Mesenchymal stem cell (in vitro differentiated cells and primary cell): ENCODE measurements around the gene TNNC1.
A peak's percentile ranks its signal among the peaks of the same experiment; 100 is the strongest.

Source experiments
- DNase-seq: peaks from one replicate; pipeline ENCODE4 v3.0.0-alpha.2; 2013
- H2AFZ ChIP-seq: one replicate; pipeline ENCODE4 v1.6.1; 2013; ENCODE audit warnings: low read depth, mild to moderate bottlenecking, control low read depth, inconsistent platforms, low read length, moderate library complexity
- H2AK5ac ChIP-seq: 2 replicates; pipeline ENCODE4 v1.6.1; 2013; ENCODE audit warnings: low read length, moderate library complexity, mild to moderate bottlenecking, inconsistent platforms; ENCODE audit not compliant: severe bottlenecking
- H2BK120ac ChIP-seq: one replicate; pipeline ENCODE4 v1.6.1; 2013; ENCODE audit warnings: low read depth, mild to moderate bottlenecking, inconsistent platforms, low read length, moderate library complexity
- H2BK12ac ChIP-seq, 2 experiments: one replicate each; pipeline ENCODE4 v1.6.1; 2013; ENCODE audit warnings: inconsistent platforms in 2 of 2, low read length in 2 of 2, mild to moderate bottlenecking in 2 of 2, moderate library complexity in 2 of 2, control low read depth in 1 of 2
- H2BK15ac ChIP-seq: one replicate; pipeline ENCODE4 v1.6.1; 2013; ENCODE audit warnings: mild to moderate bottlenecking, low read depth, inconsistent platforms; ENCODE audit not compliant: poor library complexity, severe bottlenecking
- H2BK5ac ChIP-seq: 2 replicates; pipeline ENCODE4 v1.6.1; 2013; ENCODE audit warnings: low read depth, mild to moderate bottlenecking, low read length, control low read depth, inconsistent platforms; ENCODE audit not compliant: poor library complexity, severe bottlenecking
- H3K14ac ChIP-seq, 2 experiments: one replicate each; pipeline ENCODE4 v1.6.1; 2013; ENCODE audit warnings: inconsistent platforms in 2 of 2, low read length in 2 of 2, control low read depth in 1 of 2, mild to moderate bottlenecking in 1 of 2, moderate library complexity in 1 of 2
- H3K18ac ChIP-seq, 2 experiments: one replicate each; pipeline ENCODE4 v1.6.1; 2013; ENCODE audit warnings: inconsistent platforms in 2 of 2, low read length in 2 of 2, control low read depth in 1 of 2, low read depth in 1 of 2, mild to moderate bottlenecking in 1 of 2
- H3K23ac ChIP-seq, 2 experiments: one replicate each; pipeline ENCODE4 v1.6.1; 2013; ENCODE audit warnings: inconsistent platforms in 2 of 2, low read length in 2 of 2, mild to moderate bottlenecking in 2 of 2, moderate library complexity in 2 of 2, control low read depth in 1 of 2
- H3K27ac ChIP-seq: 2 replicates; pipeline ENCODE4 v1.5.1; 2013; ENCODE audit warnings: mild to moderate bottlenecking, moderate library complexity, low read length, control low read depth, inconsistent platforms; ENCODE audit not compliant: poor library complexity, severe bottlenecking
- H3K27me3 ChIP-seq, 2 experiments: 2 replicates each; pipeline versions ENCODE4 v1.6.1 to v1.7.0; 2013; ENCODE audit warnings: low read length in 2 of 2, mild to moderate bottlenecking in 2 of 2, moderate library complexity in 2 of 2, control low read depth in 1 of 2, inconsistent platforms in 1 of 2; ENCODE audit not compliant: control insufficient read depth in 1 of 2, insufficient read depth in 1 of 2
- H3K36me3 ChIP-seq, 2 experiments: 2 replicates each; pipeline versions ENCODE4 v1.6.1 to v1.7.0; 2013; ENCODE audit warnings: low read length in 2 of 2, control low read depth in 1 of 2, inconsistent platforms in 1 of 2, low read depth in 1 of 2, mild to moderate bottlenecking in 1 of 2; ENCODE audit not compliant: insufficient read depth in 2 of 2, control insufficient read depth in 1 of 2
- H3K4ac ChIP-seq, 2 experiments: one replicate each; pipeline ENCODE4 v1.6.1; 2013; ENCODE audit warnings: inconsistent platforms in 2 of 2, low read length in 2 of 2, mild to moderate bottlenecking in 2 of 2, moderate library complexity in 2 of 2, control low read depth in 1 of 2, low read depth in 1 of 2
- H3K4me1 ChIP-seq: 2 replicates; pipeline ENCODE4 v1.6.1; 2013; ENCODE audit warnings: low read depth, low read length, control low read depth; ENCODE audit not compliant: control insufficient read depth, insufficient read depth
- H3K4me2 ChIP-seq: 2 replicates; pipeline ENCODE4 v1.6.1; 2013; ENCODE audit warnings: low read length, mild to moderate bottlenecking, inconsistent platforms; ENCODE audit not compliant: poor library complexity, severe bottlenecking
- H3K4me3 ChIP-seq, 2 experiments: 2 replicates each; pipeline versions ENCODE4 v1.5.1 to v1.7.0; 2013; ENCODE audit warnings: low read length in 2 of 2, mild to moderate bottlenecking in 2 of 2, control low read depth in 1 of 2, low read depth in 1 of 2; ENCODE audit not compliant: insufficient read depth in 1 of 2
- H3K79me1 ChIP-seq: replicated peaks from 2 replicates; pipeline ENCODE4 v1.6.1; 2013; ENCODE audit warnings: mild to moderate bottlenecking, control low read depth, low read length, inconsistent platforms; ENCODE audit not compliant: poor library complexity, severe bottlenecking
- H3K9ac ChIP-seq: 2 replicates; pipeline ENCODE4 v1.7.0; 2013; ENCODE audit warnings: mild to moderate bottlenecking, low read length, moderate library complexity
- H3K9me3 ChIP-seq: 2 replicates; pipeline ENCODE4 v1.7.0; 2013; ENCODE audit warnings: mild to moderate bottlenecking, low read length; ENCODE audit not compliant: control insufficient read depth
- H4K8ac ChIP-seq: one replicate; pipeline ENCODE4 v1.6.1; 2013; ENCODE audit warnings: inconsistent platforms, mild to moderate bottlenecking, low read length, moderate library complexity
- H4K91ac ChIP-seq: one replicate; pipeline ENCODE4 v1.6.1; 2013; ENCODE audit warnings: mild to moderate bottlenecking, low read length, inconsistent platforms
- WGBS: methylation state at CpG from one replicate; pipeline ENCODE4 v1.1.7; 2013; ENCODE audit warnings: mixed read lengths; 5-methylcytosine and 5-hydroxymethylcytosine counted together

The TNNC1 gene

GRCh38 chr3:52444860-52445793, 8.7 kb downstream of the TNNC1 start, which contains the start of gene SEMA3G:
SEMA3G (minus strand) TSS chr3:52445103; CDS start chr3:52445027, 76 bp downstream.
- Histone ChIP-seq H2BK12ac (no peak within 1 kb of the TSS), H3K9ac (no peak within 1 kb of the TSS), H3K9me3 (no peaks in the 10 kb centered on the region), H3K4me1 (peaks cover 11% of the 10 kb centered on the region), H3K23ac (no peak within 1 kb of the TSS), H3K4ac (no peak within 1 kb of the TSS), H4K91ac (no peak within 1 kb of the TSS), H3K36me3 (no peaks in the 10 kb centered on the region), H3K4me2 (no peak within 1 kb of the TSS), H2BK15ac (peak within 1 kb of the TSS; percentile 31), H2BK5ac (no peak within 1 kb of the TSS), H2AFZ (peak within 1 kb of the TSS; percentile 64), H2AK5ac (no peak within 1 kb of the TSS), H3K27me3 (peaks cover 0 to 10% of the 10 kb centered on the region in 2 experiments), H3K4me3 (no peak within 1 kb of the TSS), H3K79me1 (no peaks in the 10 kb centered on the region), H3K18ac (peak within 1 kb of the TSS in 1 of 2 experiments; percentile 30), H3K14ac (peak within 1 kb of the TSS in 1 of 2 experiments; percentile 91), H2BK120ac (no peak within 1 kb of the TSS), H4K8ac (peak within 1 kb of the TSS; percentile 57), H3K27ac (no peak within 1 kb of the TSS)
- 27% methylated on average over 19 of the region's 19 CpGs for whole genome bisulfite sequencing
- DNase-seq, result peak; percentile 73

- H2AFZ ChIP-seq, result no peak overlapping the region
- 87% methylated on average over 25 of the region's 25 CpGs for WGBS
These were observed 9.8 kb downstream of the TNNC1 start for GRCh38 chr3:52443791-52444687.

GRCh38 chr3:52443268-52443610, 10.6 kb downstream of the TNNC1 start:
- H2BK12ac ChIP-seq, result no peak overlapping the region
- 98% methylated on average over 4 of the region's 8 CpGs for WGBS

More at GRCh38 chr3:52443791-52444687, 9.8 kb downstream of the TNNC1 start:
- Histone ChIP-seq H3K27me3 (peaks cover 0 to 10% of the 10 kb centered on the region in 2 experiments), H4K91ac (no peak overlapping the region), H2BK5ac (no peak overlapping the region), H3K9ac (no peak overlapping the region), H3K4me2 (no peak overlapping the region), H3K23ac (no peak overlapping the region), H3K18ac (peak overlapping the region in 1 of 2 experiments; percentile 30), H3K14ac (peak overlapping the region in 1 of 2 experiments; percentile 91), H3K36me3 (no peaks in the 10 kb centered on the region), H3K9me3 (no peaks in the 10 kb centered on the region), H3K79me1 (no peaks in the 10 kb centered on the region), H2BK120ac (no peak overlapping the region), H3K4ac (no peak overlapping the region), H4K8ac (no peak overlapping the region), H2BK15ac (no peak overlapping the region), H2BK12ac (no peak overlapping the region), H3K4me1 (peaks cover 5% of the 10 kb centered on the region), H3K4me3 (no peak overlapping the region), H2AK5ac (no peak overlapping the region), H3K27ac (no peak overlapping the region)
- DNase-seq, result no peak

More at GRCh38 chr3:52443268-52443610, 10.6 kb downstream of the TNNC1 start:
- Histone ChIP-seq H2BK120ac (no peak overlapping the region), H4K91ac (no peak overlapping the region), H2AK5ac (no peak overlapping the region), H3K23ac (no peak overlapping the region), H3K4me2 (no peak overlapping the region), H3K14ac (no peak overlapping the region), H3K36me3 (no peaks in the 10 kb centered on the region), H3K4me1 (peaks cover 5% of the 10 kb centered on the region), H3K4ac (no peak overlapping the region), H3K4me3 (no peak overlapping the region), H3K18ac (no peak overlapping the region), H2AFZ (no peak overlapping the region), H3K9ac (no peak overlapping the region), H3K9me3 (no peaks in the 10 kb centered on the region), H2BK15ac (no peak overlapping the region), H3K27me3 (peaks cover 0 to 10% of the 10 kb centered on the region in 2 experiments), H4K8ac (no peak overlapping the region), H2BK5ac (no peak overlapping the region), H3K79me1 (no peaks in the 10 kb centered on the region), H3K27ac (no peak overlapping the region)
- no peak for DNase-seq
